MCF 10A (cell line): Measurements from ENCODE around the gene EGFL7. TPM values are rescaled to one million over a fixed set of nuclear protein-coding genes. Genes with fewer than 3 reads are reported as not detected.

Source experiments
- BruUV-seq: library from RNA; stranded (reverse); fragments of 400-500 nt; replicated peaks from 2 replicates; lab custom pipeline; 2021; lab: Mats Ljungman, UMichigan
- CTCF ChIA-PET: fragments of 300-600 bp; sonication (Branson Sonifier 250); formaldehyde crosslinking; extraction: SDS; loops from one replicate; lab custom pipeline; 2021; ENCODE audit warnings: antibody characterized with exemption, inconsistent platforms; lab: Yijun Ruan, JAX
- POLR2A ChIA-PET: fragments of 300-600, 350-650 bp; sonication (Branson Sonifier 250); formaldehyde crosslinking; extraction: SDS; loops from one replicate; lab custom pipeline; 2020; ENCODE audit warnings: antibody characterized with exemption, inconsistent platforms; lab: Yijun Ruan, JAX
- DNase-seq: peaks from one replicate; pipeline ENCODE4 v3.0.0-alpha.2; 2018; ENCODE audit not compliant: unreplicated experiment
- H3K27ac Mint-ChIP-seq: one replicate; pipeline ENCODE4 v1.8.0; 2022; ENCODE audit warnings: mild to moderate bottlenecking, low read depth, mixed read lengths; ENCODE audit not compliant: unreplicated experiment
- H3K27me3 Mint-ChIP-seq: one replicate; pipeline ENCODE4 v1.8.0; 2022; ENCODE audit warnings: mixed read lengths; ENCODE audit not compliant: insufficient read depth, unreplicated experiment
- H3K36me3 Mint-ChIP-seq: one replicate; pipeline ENCODE4 v1.8.0; 2022; ENCODE audit warnings: mild to moderate bottlenecking, moderate library complexity, mixed read lengths; ENCODE audit not compliant: insufficient read depth, unreplicated experiment
- H3K4me1 Mint-ChIP-seq: one replicate; pipeline ENCODE4 v1.8.0; 2022; ENCODE audit warnings: mixed read lengths; ENCODE audit not compliant: insufficient read depth, unreplicated experiment
- H3K4me3 Mint-ChIP-seq: one replicate; pipeline ENCODE4 v1.8.0; 2022; ENCODE audit warnings: mild to moderate bottlenecking, moderate library complexity, mixed read lengths; ENCODE audit not compliant: unreplicated experiment
- H3K9me3 Mint-ChIP-seq: one replicate; pipeline ENCODE4 v1.8.0; 2022; ENCODE audit warnings: mixed read lengths; ENCODE audit not compliant: unreplicated experiment
- intact Hi-C: fragments of 100-400 bp; cut with micrococcal nuclease; formaldehyde crosslinking; loops from 2 replicates; pipeline ENCODE4 v1.14.1; 2022
- total RNA-seq: library from RNA; stranded (reverse); gene quantifications from 2 replicates; pipeline ENCODE4 v1.2.3, GENCODE V29; 2022
- TF ChIP-seq, protein P1 (sequence below): fragments of 200-600 bp; IDR thresholded peaks from one replicate; pipeline ENCODE4 v1.8.0; 2022; ENCODE audit warnings: antibody characterized with exemption, mild to moderate bottlenecking; ENCODE audit not compliant: unreplicated experiment

The EGFL7 gene
- total RNA-seq, 1 experiment from 2014 or later, result 3.9 TPM

DNA sequence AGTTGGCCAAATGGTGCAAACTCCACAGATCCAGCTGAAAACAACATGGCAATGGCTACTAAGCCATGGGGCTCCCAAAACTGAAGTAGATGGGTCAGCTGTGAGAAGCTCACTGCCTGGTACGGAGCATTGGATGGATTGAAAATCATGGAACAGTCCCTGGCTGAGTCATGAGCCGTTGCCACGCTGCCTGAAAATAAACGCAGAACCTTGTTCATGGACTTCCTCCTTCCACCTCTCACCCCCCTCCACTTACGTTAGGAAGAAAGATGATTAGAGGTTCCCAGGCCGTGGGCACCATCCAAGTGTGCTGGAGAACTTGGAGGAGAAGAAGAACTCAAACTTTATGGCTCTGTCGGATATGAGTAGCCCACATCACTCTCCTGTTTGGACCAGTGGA, 42.8 kb downstream of the EGFL7 start:
- H3K27me3 Mint-ChIP-seq, result no peaks in the 10 kb centered on the region
- H3K27ac Mint-ChIP-seq, result no peak overlapping the region
- TF ChIP-seq, protein P1, sequence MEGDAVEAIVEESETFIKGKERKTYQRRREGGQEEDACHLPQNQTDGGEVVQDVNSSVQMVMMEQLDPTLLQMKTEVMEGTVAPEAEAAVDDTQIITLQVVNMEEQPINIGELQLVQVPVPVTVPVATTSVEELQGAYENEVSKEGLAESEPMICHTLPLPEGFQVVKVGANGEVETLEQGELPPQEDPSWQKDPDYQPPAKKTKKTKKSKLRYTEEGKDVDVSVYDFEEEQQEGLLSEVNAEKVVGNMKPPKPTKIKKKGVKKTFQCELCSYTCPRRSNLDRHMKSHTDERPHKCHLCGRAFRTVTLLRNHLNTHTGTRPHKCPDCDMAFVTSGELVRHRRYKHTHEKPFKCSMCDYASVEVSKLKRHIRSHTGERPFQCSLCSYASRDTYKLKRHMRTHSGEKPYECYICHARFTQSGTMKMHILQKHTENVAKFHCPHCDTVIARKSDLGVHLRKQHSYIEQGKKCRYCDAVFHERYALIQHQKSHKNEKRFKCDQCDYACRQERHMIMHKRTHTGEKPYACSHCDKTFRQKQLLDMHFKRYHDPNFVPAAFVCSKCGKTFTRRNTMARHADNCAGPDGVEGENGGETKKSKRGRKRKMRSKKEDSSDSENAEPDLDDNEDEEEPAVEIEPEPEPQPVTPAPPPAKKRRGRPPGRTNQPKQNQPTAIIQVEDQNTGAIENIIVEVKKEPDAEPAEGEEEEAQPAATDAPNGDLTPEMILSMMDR, result no peak
- no peaks in the 10 kb centered on the region for H3K4me1 Mint-ChIP-seq
- H3K36me3 Mint-ChIP-seq, result no peaks in the 10 kb centered on the region
- no TSS peak for BruUV-seq
- POLR2A ChIA-PET, result no interaction called here
- H3K9me3 Mint-ChIP-seq, result no peaks in the 10 kb centered on the region
- CTCF ChIA-PET, result interaction anchor here (1.0 to 1.8 kb wide), 2 partner anchors 12 to 71 kb away, joined by 3 to 6 read pairs; no protein-coding TSS in a partner anchor
- no peak for DNase-seq
- intact Hi-C loops, result no loop called here
- no peak overlapping the region for H3K4me3 Mint-ChIP-seq

DNA sequence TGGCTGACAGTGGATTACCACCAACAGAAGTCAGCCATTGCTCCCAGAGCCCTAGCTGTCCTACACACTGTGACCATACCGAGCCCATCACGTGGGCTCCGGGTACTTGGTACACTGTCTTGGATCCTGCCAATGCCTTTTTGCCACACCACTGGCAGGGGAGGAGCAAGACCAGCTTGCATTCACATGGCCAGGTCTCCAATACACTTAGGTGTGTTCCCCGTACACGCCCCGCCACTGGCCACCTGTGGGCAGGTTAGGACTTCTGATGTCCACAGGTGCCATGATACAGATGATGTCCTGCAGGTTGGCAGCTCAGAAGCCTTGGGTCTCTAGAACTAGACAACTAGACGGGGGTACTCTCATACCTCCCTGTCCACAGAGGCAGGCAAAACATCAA, 44.3 kb downstream of the EGFL7 start:
- no peaks in the 10 kb centered on the region for H3K36me3 Mint-ChIP-seq
- DNase-seq, result no peak
- CTCF ChIA-PET, result interaction anchor here (0.6 to 1.8 kb wide), 2 partner anchors 13 to 306 kb away, joined by 3 to 6 read pairs; no protein-coding TSS in a partner anchor
- H3K4me1 Mint-ChIP-seq, result no peaks in the 10 kb centered on the region
- H3K9me3 Mint-ChIP-seq, result no peaks in the 10 kb centered on the region
- TF ChIP-seq, protein P1, result no peak
- POLR2A ChIA-PET, result no interaction called here
- no peaks in the 10 kb centered on the region for H3K27me3 Mint-ChIP-seq
- intact Hi-C loops, result no loop called here
- H3K27ac Mint-ChIP-seq, result no peak overlapping the region
- BruUV-seq, result no TSS peak
- no peak overlapping the region for H3K4me3 Mint-ChIP-seq

DNA sequence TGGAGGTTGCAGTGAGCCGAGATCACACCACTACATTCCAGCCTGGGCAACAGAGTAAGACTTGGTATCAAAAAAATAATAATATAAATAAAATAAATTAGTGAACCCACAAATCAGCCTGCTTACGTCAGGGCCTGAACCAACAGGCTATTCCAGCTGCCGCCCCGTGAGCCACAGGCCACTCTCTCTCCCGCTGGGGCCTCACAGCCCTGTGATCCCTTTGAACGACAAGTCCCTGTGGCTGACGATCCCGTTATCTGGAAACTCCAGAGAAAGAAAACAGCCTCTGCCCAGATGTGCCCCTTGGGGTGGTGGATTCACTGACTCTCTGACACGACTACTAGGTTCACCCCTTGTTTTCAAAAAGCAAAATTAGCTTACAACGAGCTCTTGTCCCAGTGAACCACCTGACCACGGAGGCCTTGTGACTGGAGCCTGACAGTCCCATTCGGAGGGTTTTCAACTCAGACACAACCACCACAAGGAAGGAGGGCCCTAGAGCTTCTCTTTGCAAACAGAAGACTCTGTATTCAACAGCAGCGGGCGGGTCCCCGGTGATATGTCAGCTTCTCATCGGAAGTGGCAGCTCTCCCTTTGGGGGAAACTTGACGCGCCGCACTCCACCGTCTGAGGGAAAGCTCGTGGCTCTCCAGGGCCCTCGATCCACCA, 45.3 kb downstream of the EGFL7 start:
- ChIA-PET CTCF (interaction anchor here (0.6 kb wide), 1 partner anchor 64 kb away, joined by 3 read pairs; no protein-coding TSS in a partner anchor), POLR2A (interaction anchor here (0.8 kb wide), 2 partner anchors 11 to 14 kb away, joined by 3 read pairs; no protein-coding TSS in a partner anchor)
- no peak overlapping the region for H3K27ac Mint-ChIP-seq
- intact Hi-C loops, result no loop called here
- H3K4me3 Mint-ChIP-seq, result no peak overlapping the region
- TF ChIP-seq, protein P1, result no peak
- no peaks in the 10 kb centered on the region for H3K36me3 Mint-ChIP-seq
- no peaks in the 10 kb centered on the region for H3K4me1 Mint-ChIP-seq
- no peaks in the 10 kb centered on the region for H3K27me3 Mint-ChIP-seq
- no peak for DNase-seq
- BruUV-seq, result no TSS peak
- H3K9me3 Mint-ChIP-seq, result no peaks in the 10 kb centered on the region

DNA sequence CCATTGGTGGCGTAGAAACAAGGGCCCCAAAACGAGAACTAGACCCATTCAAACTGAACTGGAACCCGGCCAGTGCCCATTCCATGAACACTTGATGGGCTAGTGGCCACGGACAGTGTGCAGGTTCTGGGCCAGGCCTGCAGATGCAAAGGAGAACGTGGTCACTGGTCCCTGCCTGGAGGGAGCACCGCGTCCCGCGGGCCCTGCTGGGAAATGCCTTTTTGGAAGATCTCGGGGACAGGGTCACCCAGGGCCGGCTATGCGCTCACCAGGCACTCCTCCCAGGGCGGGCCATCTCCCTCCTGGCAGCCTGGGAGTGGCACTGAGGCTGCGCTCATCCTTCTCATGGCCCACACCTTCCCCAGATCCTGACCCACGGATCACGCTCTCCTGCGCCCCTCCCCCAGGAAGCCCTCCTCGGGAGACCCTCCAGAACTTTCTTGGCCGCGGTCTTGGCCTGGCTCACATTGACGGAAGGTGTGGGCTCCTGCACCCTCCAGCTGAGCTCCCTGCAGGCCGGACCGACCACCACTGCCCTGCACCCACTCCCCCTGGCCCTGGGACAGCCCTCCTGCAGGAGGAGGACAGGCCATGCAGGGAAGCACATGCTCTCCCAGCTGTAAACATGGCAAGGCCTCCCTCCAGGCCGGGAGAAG, 46.9 kb downstream of the EGFL7 start:
- no peak for DNase-seq
- intact Hi-C loops, result no loop called here
- BruUV-seq, result no TSS peak
- Mint-ChIP-seq H3K4me3 (no peak overlapping the region), H3K27ac (no peak overlapping the region), H3K4me1 (no peaks in the 10 kb centered on the region), H3K9me3 (no peaks in the 10 kb centered on the region), H3K36me3 (no peaks in the 10 kb centered on the region), H3K27me3 (no peaks in the 10 kb centered on the region)
- POLR2A ChIA-PET, result interaction anchor here (0.7 kb wide), 1 partner anchor 200 kb away, joined by 4 read pairs; no protein-coding TSS in a partner anchor
- TF ChIP-seq, protein P1, result no peak
- CTCF ChIA-PET, result interaction anchor here (0.9 kb wide), 1 partner anchor 25 kb away, joined by 3 read pairs; no protein-coding TSS in a partner anchor
